Measurements from ENCODE around the gene DRC3. TPM values are rescaled to one million over a fixed set of nuclear protein-coding genes. Genes with fewer than 3 reads are reported as not detected.

Gene DRC3
- total and polyA plus RNA-seq, 2 donors (not counting 3 experiments of a cell fraction or from before 2014, with no cell fraction given): 1.6 to 2.9 TPM

DNA sequence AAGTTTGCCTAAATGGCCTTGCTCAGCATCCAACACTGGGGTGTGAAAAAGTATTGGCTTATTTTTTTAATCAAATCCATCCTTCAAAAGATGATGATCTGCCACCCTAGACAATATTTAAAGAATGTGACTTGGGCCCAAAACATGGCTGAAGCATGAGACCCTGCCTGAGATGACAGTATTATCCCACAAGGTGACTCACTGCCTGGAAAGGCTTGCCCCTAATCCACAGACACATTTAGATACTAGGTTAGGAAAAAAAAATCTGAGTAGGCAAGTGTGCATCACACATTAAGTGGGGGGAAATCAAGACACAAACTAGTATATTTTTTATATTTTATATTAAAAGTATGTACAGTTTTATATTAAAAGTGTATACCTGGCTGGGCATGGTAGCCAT, 38.9 kb upstream of the DRC3 start:
- FAIRE-seq (no peak), DNase-seq (ENCODE audit: low read depth, low spot score) (no peak)
- TF ChIP-seq JUN (IDR thresholded peaks at IDR 0.05; ENCODE audit: borderline replicate concordance, insufficient read depth, insufficient read length, low read depth) (no peak), POLR2AphosphoS5 (IDR thresholded peaks at IDR 0.05; ENCODE audit: insufficient read depth, low read depth, low read length) (no peak), MYC (IDR thresholded peaks at IDR 0.05; ENCODE audit: low read depth, low read length) (no peak), EZH2 (IDR thresholded peaks at IDR 0.05; ENCODE audit: borderline replicate concordance, low read depth, low read length, severe bottlenecking) (no peak), GATA2 (IDR thresholded peaks at IDR 0.05; ENCODE audit: insufficient read depth, insufficient read length, low read depth, low read length) (no peak), POLR2A (IDR thresholded peaks at IDR 0.05; ENCODE audit: low read depth, low read length) (no peak), FOS (IDR thresholded peaks at IDR 0.05; ENCODE audit: borderline replicate concordance, insufficient read depth, low read length) (no peak)
- TF ChIP-seq, protein P1, sequence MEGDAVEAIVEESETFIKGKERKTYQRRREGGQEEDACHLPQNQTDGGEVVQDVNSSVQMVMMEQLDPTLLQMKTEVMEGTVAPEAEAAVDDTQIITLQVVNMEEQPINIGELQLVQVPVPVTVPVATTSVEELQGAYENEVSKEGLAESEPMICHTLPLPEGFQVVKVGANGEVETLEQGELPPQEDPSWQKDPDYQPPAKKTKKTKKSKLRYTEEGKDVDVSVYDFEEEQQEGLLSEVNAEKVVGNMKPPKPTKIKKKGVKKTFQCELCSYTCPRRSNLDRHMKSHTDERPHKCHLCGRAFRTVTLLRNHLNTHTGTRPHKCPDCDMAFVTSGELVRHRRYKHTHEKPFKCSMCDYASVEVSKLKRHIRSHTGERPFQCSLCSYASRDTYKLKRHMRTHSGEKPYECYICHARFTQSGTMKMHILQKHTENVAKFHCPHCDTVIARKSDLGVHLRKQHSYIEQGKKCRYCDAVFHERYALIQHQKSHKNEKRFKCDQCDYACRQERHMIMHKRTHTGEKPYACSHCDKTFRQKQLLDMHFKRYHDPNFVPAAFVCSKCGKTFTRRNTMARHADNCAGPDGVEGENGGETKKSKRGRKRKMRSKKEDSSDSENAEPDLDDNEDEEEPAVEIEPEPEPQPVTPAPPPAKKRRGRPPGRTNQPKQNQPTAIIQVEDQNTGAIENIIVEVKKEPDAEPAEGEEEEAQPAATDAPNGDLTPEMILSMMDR (IDR thresholded peaks at IDR 0.05; ENCODE audit: extremely low read depth in 1 of 2, insufficient read depth in 1 of 2, low read depth in 1 of 2, low read length in 2 of 2): no peak
- TF ChIP-seq, protein P2, sequence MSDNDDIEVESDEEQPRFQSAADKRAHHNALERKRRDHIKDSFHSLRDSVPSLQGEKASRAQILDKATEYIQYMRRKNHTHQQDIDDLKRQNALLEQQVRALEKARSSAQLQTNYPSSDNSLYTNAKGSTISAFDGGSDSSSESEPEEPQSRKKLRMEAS (IDR thresholded peaks at IDR 0.05; ENCODE audit: insufficient read depth, insufficient read length): no peak
- no TSS peak for BruUV-seq (replicated peaks)
- Histone ChIP-seq H3K27ac (ENCODE audit: insufficient read depth, low read depth, low read length) (no peak overlapping the region), H4K20me1 (replicated peaks; ENCODE audit: control insufficient read depth, extremely low read depth, insufficient read depth, low read length) (no peaks in the 10 kb centered on the region), H3K9me1 (replicated peaks; ENCODE audit: control insufficient read depth, extremely low read depth, insufficient read depth, low read length) (no peaks in the 10 kb centered on the region), H3K4me3 (replicated peaks in 1 of 3; ENCODE audit: insufficient read depth in 1 of 3, low read depth in 1 of 3, low read length in 3 of 3) (no peak overlapping the region), H3K4me1 (ENCODE audit: control insufficient read depth, extremely low read depth, insufficient read depth, low read length) (peaks cover 2% of the 10 kb centered on the region), H2AFZ (ENCODE audit: low read depth, low read length) (no peak overlapping the region), H3K9ac (replicated peaks; ENCODE audit: extremely low read depth, insufficient read depth, low read length) (no peak overlapping the region), H3K9me3 (replicated peaks; ENCODE audit: control insufficient read depth, insufficient read depth, low read length) (no peaks in the 10 kb centered on the region), H3K36me3 (ENCODE audit: control insufficient read depth in 2 of 2, extremely low read depth in 1 of 2, insufficient read depth in 2 of 2, low read length in 2 of 2) (no peaks in the 10 kb centered on the region), H3K27me3 (ENCODE audit: control insufficient read depth in 2 of 2, insufficient read depth in 2 of 2, low read length in 2 of 2) (no peaks in the 10 kb centered on the region), H3K4me2 (ENCODE audit: insufficient read depth, low read length) (no peak overlapping the region), H3K79me2 (ENCODE audit: control insufficient read depth, insufficient read depth, low read length) (peaks cover 2% of the 10 kb centered on the region)
- dilution Hi-C loops (cut with MboI; ENCODE audit: extremely low pct_ligation_motif_present, low sequenced_read_pairs): no loop called here
- POLR2A ChIA-PET: no interaction called here
- intact Hi-C loops (cut with micrococcal nuclease): no loop called here
- CTCF ChIA-PET: no interaction called here
